COLO829 (cell line): ENCODE results near the gene ATAD3C.
A peak's percentile ranks its signal among the peaks of the same experiment; 100 is the strongest.
"Not testable (repeated sequence)": the region's sequence is repeated elsewhere in the genome, so short reads cannot be mapped to it uniquely, and the experiment has no call there.

Experiments
- DNase-seq: peaks from one replicate; pipeline ENCODE4 v3.0.0; 2012; ENCODE audit warnings: low spot score

The ATAD3C gene

GRCh38 chr1:1510912-1511532 is 61.5 kb downstream of the ATAD3C start:
- no peak for DNase-seq

- DNase-seq = peak; percentile 93
Measured at GRCh38 chr1:1511533-1512285, 62.2 kb downstream of the ATAD3C start, which contains the start of gene ATAD3A. Gene ATAD3A, plus strand, starts transcription at chr1:1512162. Its CDS starts 107 bp downstream, at chr1:1512269.

GRCh38 chr1:1512425-1512824 is 62.9 kb downstream of the ATAD3C start:
- DNase-seq = not testable (repeated sequence)

- DNase-seq = not testable (repeated sequence)
Measured at GRCh38 chr1:1513675-1514074, 64.2 kb downstream of the ATAD3C start.

- not testable (repeated sequence) for DNase-seq
Measured at GRCh38 chr1:1514376-1514775, 64.9 kb downstream of the ATAD3C start.

- DNase-seq = not testable (repeated sequence)
Measured at GRCh38 chr1:1516923-1517322, 67.4 kb downstream of the ATAD3C start.

- DNase-seq = no peak
Measured at GRCh38 chr1:1517973-1518620, 68.6 kb downstream of the ATAD3C start.

GRCh38 chr1:1518621-1519007 is 69.1 kb downstream of the ATAD3C start:
- DNase-seq = not testable (repeated sequence)
